ENCODE results near the gene KRT86.

KRT86 gene

GRCh38 chr12:52332381-52332780 lies 57.9 kb downstream of the KRT86 start:
- intact Hi-C loops (cut with DNase I; ENCODE audit: low total_unique reads), result no loop called here
- no peaks in the 10 kb centered on the region for H3K27me3 ChIP-seq
- no peak for TF ChIP-seq CTCF (IDR thresholded peaks at IDR 0.05)
- H3K4me3 ChIP-seq, result no peak overlapping the region
- H3K27ac ChIP-seq, result no peak overlapping the region
- H3K36me3 ChIP-seq, result no peaks in the 10 kb centered on the region
- H3K4me1 ChIP-seq, result peaks cover 0 to 8% (median 2%) of the 10 kb centered on the region in 4 donors
- H3K9me3 ChIP-seq, result peaks cover 0 to 9% (median 0%) of the 10 kb centered on the region in 3 donors
- peak in 1 of 2 donors; percentile 27 for DNase-seq

- no peaks in the 10 kb centered on the region for H3K27me3 ChIP-seq
- H3K27ac ChIP-seq, result no peak overlapping the region
Measured at GRCh38 chr12:52333321-52333720, 58.9 kb downstream of the KRT86 start.

GRCh38 chr12:52334185-52334584 lies 59.7 kb downstream of the KRT86 start:
- Histone ChIP-seq H3K27ac (no peak overlapping the region), H3K36me3 (no peaks in the 10 kb centered on the region), H3K9me3 (peaks cover 0 to 9% (median 0%) of the 10 kb centered on the region in 3 donors), H3K27me3 (no peaks in the 10 kb centered on the region), H3K4me1 (no peaks in the 10 kb centered on the region), H3K4me3 (no peak overlapping the region)
- no peak for TF ChIP-seq CTCF (IDR thresholded peaks at IDR 0.05)
- intact Hi-C loops (cut with DNase I; ENCODE audit: low total_unique reads), result no loop called here
- DNase-seq, result no peak

More at GRCh38 chr12:52333321-52333720, 58.9 kb downstream of the KRT86 start:
- intact Hi-C loops (cut with DNase I; ENCODE audit: low total_unique reads), result no loop called here
- Histone ChIP-seq H3K4me3 (no peak overlapping the region), H3K9me3 (peaks cover 0 to 9% (median 0%) of the 10 kb centered on the region in 3 donors), H3K36me3 (no peaks in the 10 kb centered on the region), H3K4me1 (no peaks in the 10 kb centered on the region)
- peak in 1 of 2 donors; percentile 6 for DNase-seq
- TF ChIP-seq CTCF (IDR thresholded peaks at IDR 0.05), result no peak

GRCh38 chr12:52335598-52336262 lies 61.3 kb downstream of the KRT86 start:
- peak in 1 of 2 donors; percentile 52 for DNase-seq
- Histone ChIP-seq H3K9me3 (peaks cover 0 to 9% (median 0%) of the 10 kb centered on the region in 3 donors), H3K27me3 (no peaks in the 10 kb centered on the region), H3K4me1 (no peaks in the 10 kb centered on the region), H3K4me3 (no peak overlapping the region), H3K36me3 (no peaks in the 10 kb centered on the region), H3K27ac (no peak overlapping the region)
- intact Hi-C loops (cut with DNase I; ENCODE audit: low total_unique reads), result no loop called here
- TF ChIP-seq CTCF (IDR thresholded peaks at IDR 0.05), result no peak

- TF ChIP-seq CTCF (IDR thresholded peaks at IDR 0.05), result no peak
- intact Hi-C loops (cut with DNase I; ENCODE audit: low total_unique reads), result no loop called here
- no peak overlapping the region for H3K4me3 ChIP-seq
- H3K36me3 ChIP-seq, result no peaks in the 10 kb centered on the region
- H3K27ac ChIP-seq, result no peak overlapping the region
- no peak for DNase-seq
- H3K9me3 ChIP-seq, result peaks cover 0 to 9% (median 0%) of the 10 kb centered on the region in 3 donors
- H3K27me3 ChIP-seq, result no peaks in the 10 kb centered on the region
- H3K4me1 ChIP-seq, result no peaks in the 10 kb centered on the region
Measured at GRCh38 chr12:52336641-52337040, 62.2 kb downstream of the KRT86 start.
